Vagina (tissue), 2 donors: Measurements from ENCODE around the gene SCGB1D1. TPM values are rescaled to one million over a fixed set of nuclear protein-coding genes. Genes with fewer than 3 reads are reported as not detected.

ENCODE experiments used
- DNase-seq, 2 donors: peaks; one replicate each; pipeline ENCODE4 v3.0.0-alpha.2; 2017; ENCODE audit errors: extremely low spot score in 2 of 2
- H3K27ac ChIP-seq: fragments of 200-600 bp; sonication (generic); one replicate; pipeline ENCODE4 v1.5.1; 2019
- H3K27me3 ChIP-seq: fragments of 200-600 bp; sonication (generic); one replicate; pipeline ENCODE4 v1.5.1; 2019
- H3K36me3 ChIP-seq, 2 donors: fragments of 200-600 bp; sonication (generic); one replicate each; pipeline ENCODE4 v1.5.1; 2017 to 2019
- H3K4me1 ChIP-seq: fragments of 200-600 bp; sonication (generic); one replicate; pipeline ENCODE4 v1.5.1; 2019
- H3K4me3 ChIP-seq, 2 donors: fragments of 200-600 bp; sonication (generic); 1 replicate in 1 of 2; 2 replicates in 1 of 2; pipeline ENCODE4 v1.5.1; 2016 to 2019
- H3K9me3 ChIP-seq: fragments of 200-600 bp; sonication (generic); one replicate; pipeline ENCODE4 v1.5.1; 2019
- POLR2A ChIP-seq, 2 donors: fragments of 450-650 bp; IDR thresholded peaks; one replicate each; pipeline ENCODE4 v1.6.1; 2017; ENCODE audit warnings: antibody characterized with exemption in 2 of 2, mild to moderate bottlenecking in 2 of 2, moderate library complexity in 2 of 2
- POLR2AphosphoS5 ChIP-seq, 2 donors: sonication (generic); formaldehyde crosslinking; IDR thresholded peaks; one replicate each; pipeline ENCODE4 v1.9.0; 2017; ENCODE audit warnings: antibody characterized with exemption in 2 of 2, mild to moderate bottlenecking in 2 of 2, low read depth in 1 of 2; ENCODE audit not compliant: insufficient read depth in 1 of 2
- intact Hi-C: fragments of 100-400 bp; cut with DNase I; formaldehyde crosslinking; loops from one replicate; pipeline ENCODE4 v1.15.1; 2023
- total RNA-seq: library from RNA; depleted of rRNA; stranded (reverse); fragments of >200 nt; gene quantifications from one replicate; pipeline ENCODE4 v1.2.3, GENCODE V29; 2016
- TF ChIP-seq, protein P1 (sequence below), 3 experiments: fragments of 450-650 bp in 2 of 3; fragments of 200-600 bp in 1 of 3; sonication (generic) in 1 of 3; IDR thresholded peaks; one replicate each; pipeline ENCODE4 v1.5.1; 2017 to 2019; ENCODE audit warnings: antibody characterized with exemption in 3 of 3, mild to moderate bottlenecking in 2 of 3, moderate library complexity in 2 of 3

The SCGB1D1 gene
- total RNA-seq, 1 donor from 2014 or later, result not detected

DNA sequence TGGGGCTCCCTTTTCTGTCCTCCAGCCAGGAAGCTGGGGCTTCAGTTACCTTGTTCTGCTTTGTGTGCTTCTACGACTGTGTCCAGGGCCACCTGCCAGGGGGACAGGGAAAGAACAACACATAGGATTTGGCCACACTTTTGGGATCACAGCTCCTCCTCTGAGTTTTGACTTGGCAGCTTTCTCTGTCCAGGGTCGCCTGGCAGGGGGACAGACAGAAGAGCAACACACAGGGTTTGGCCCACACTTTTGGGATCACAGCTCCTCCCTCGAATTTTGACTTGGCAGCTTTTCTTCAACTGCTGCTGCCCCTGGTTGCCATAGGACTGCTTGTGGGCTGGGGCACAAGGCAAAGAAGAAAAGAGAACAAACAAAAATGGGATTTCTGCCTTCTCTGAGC lies 47.1 kb upstream of the SCGB1D1 start:
- Histone ChIP-seq H3K4me3 (no peak overlapping the region), H3K4me1 (no peaks in the 10 kb centered on the region), H3K36me3 (peaks cover 0 to 60% of the 10 kb centered on the region in 2 donors), H3K27me3 (no peaks in the 10 kb centered on the region), H3K27ac (no peak overlapping the region), H3K9me3 (no peaks in the 10 kb centered on the region)
- TF ChIP-seq, protein P1, sequence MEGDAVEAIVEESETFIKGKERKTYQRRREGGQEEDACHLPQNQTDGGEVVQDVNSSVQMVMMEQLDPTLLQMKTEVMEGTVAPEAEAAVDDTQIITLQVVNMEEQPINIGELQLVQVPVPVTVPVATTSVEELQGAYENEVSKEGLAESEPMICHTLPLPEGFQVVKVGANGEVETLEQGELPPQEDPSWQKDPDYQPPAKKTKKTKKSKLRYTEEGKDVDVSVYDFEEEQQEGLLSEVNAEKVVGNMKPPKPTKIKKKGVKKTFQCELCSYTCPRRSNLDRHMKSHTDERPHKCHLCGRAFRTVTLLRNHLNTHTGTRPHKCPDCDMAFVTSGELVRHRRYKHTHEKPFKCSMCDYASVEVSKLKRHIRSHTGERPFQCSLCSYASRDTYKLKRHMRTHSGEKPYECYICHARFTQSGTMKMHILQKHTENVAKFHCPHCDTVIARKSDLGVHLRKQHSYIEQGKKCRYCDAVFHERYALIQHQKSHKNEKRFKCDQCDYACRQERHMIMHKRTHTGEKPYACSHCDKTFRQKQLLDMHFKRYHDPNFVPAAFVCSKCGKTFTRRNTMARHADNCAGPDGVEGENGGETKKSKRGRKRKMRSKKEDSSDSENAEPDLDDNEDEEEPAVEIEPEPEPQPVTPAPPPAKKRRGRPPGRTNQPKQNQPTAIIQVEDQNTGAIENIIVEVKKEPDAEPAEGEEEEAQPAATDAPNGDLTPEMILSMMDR (IDR thresholded peaks at IDR 0.05), result no peak
- TF ChIP-seq POLR2AphosphoS5 (IDR thresholded peaks at IDR 0.05; ENCODE audit: insufficient read depth in 1 of 2, low read depth in 1 of 2), result no peak
- TF ChIP-seq POLR2A (IDR thresholded peaks at IDR 0.05), result no peak
- intact Hi-C loops, result no loop called here
- no peak for DNase-seq

DNA sequence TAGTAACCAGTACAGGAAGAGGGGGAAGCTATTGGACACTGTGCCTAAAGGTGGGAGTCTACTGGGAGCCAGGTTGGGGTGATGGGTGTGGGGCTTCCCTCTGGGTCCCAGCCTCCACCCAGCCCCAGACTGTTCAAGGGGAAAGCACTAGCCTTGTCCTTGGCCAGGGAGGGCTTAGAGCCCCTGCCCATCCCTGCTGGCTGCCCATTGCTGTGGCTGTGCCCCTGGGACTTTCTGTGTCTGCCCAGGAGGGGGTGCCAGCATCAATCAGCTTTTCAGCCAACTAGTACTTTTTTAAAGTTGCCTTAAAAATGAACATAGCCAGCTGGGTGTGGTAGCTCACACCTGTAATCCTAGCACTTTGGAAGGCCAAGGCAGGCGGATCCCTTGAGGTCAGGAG lies 46.3 kb upstream of the SCGB1D1 start:
- Histone ChIP-seq H3K27ac (no peak overlapping the region), H3K9me3 (no peaks in the 10 kb centered on the region), H3K27me3 (no peaks in the 10 kb centered on the region), H3K4me1 (no peaks in the 10 kb centered on the region), H3K36me3 (peaks cover 0 to 68% of the 10 kb centered on the region in 2 donors), H3K4me3 (no peak overlapping the region)
- DNase-seq, result no peak
- TF ChIP-seq, protein P1 (IDR thresholded peaks at IDR 0.05), result no peak
- TF ChIP-seq POLR2AphosphoS5 (IDR thresholded peaks at IDR 0.05; ENCODE audit: insufficient read depth in 1 of 2, low read depth in 1 of 2) (no peak), POLR2A (IDR thresholded peaks at IDR 0.05) (no peak)
- intact Hi-C loops, result no loop called here

DNA sequence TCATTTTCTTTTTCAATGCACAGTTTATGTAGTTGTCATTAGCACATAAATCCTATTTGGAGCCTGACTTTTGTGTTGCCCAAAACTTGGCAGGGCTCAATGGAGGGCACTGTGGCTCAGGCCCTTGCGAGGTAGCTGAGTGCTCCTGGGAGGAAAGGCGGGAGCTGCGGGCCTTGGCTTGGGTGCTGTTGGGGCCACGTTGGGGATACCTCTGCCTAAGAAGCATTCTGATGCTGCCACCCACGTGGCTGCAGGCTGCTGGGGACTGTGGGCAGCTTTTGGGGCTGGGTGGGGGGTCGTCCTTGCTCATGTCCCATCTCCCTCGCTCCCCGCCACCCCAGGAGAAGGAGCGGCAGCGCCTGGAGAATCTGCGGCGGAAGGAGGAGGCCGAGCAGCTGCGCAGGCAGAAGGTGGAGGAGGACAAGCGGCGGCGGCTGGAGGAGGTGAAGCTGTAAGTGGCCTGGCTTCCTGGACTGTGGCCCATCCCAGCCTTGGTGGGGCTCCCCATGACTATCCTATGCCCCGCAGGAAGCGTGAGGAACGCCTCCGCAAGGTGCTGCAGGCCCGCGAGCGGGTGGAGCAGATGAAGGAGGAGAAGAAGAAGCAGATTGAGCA lies 45.3 kb upstream of the SCGB1D1 start:
- Histone ChIP-seq H3K4me1 (no peaks in the 10 kb centered on the region), H3K36me3 (peaks cover 0 to 67% of the 10 kb centered on the region in 2 donors), H3K4me3 (no peak overlapping the region), H3K9me3 (no peaks in the 10 kb centered on the region), H3K27ac (no peak overlapping the region), H3K27me3 (no peaks in the 10 kb centered on the region)
- intact Hi-C loops, result no loop called here
- DNase-seq, result peak in 1 of 2 donors; percentile 77
- no peak for TF ChIP-seq POLR2A (IDR thresholded peaks at IDR 0.05)
- TF ChIP-seq, protein P1 (IDR thresholded peaks at IDR 0.05), result no peak
- no peak for TF ChIP-seq POLR2AphosphoS5 (IDR thresholded peaks at IDR 0.05; ENCODE audit: insufficient read depth in 1 of 2, low read depth in 1 of 2)

DNA sequence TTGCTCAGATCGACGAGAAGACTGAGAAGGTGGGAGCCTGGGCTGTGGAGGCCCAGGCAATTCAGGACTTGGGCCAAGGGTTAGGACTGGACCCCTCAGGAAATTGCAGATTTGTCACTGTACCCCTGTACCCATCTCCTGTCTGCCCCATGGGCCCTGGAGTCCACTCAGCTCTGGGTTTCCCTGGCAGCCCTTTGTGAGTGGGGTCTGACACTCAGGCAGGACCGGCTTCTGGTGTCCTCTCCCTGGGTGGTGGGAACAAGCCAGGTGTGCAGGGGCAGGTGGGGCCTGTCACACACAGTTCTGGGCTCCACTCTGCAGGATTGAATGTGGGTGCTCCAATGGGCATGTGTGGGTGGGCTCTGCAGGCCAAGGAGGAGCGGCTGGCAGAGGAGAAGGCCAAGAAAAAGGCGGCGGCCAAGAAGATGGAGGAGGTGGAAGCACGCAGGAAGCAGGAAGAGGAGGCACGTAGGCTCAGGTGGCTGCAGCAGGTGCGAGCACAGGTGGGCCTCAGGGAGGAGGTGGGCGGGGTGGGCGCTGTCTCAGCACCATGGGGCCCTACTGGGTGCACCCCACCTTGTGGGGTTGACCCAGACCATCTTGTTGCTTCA lies 44.6 kb upstream of the SCGB1D1 start:
- Histone ChIP-seq H3K9me3 (no peaks in the 10 kb centered on the region), H3K27me3 (no peaks in the 10 kb centered on the region), H3K27ac (no peak overlapping the region), H3K36me3 (peaks cover 0 to 67% of the 10 kb centered on the region in 2 donors), H3K4me1 (no peaks in the 10 kb centered on the region), H3K4me3 (no peak overlapping the region)
- intact Hi-C loops, result no loop called here
- TF ChIP-seq POLR2A (IDR thresholded peaks at IDR 0.05), result no peak
- TF ChIP-seq POLR2AphosphoS5 (IDR thresholded peaks at IDR 0.05; ENCODE audit: insufficient read depth in 1 of 2, low read depth in 1 of 2), result no peak
- TF ChIP-seq, protein P1 (IDR thresholded peaks at IDR 0.05), result no peak
- DNase-seq, result no peak
